ENCODE results near the gene MAPKAP1. TPM values are rescaled to one million over a fixed set of nuclear protein-coding genes. Genes with fewer than 3 reads are reported as not detected.
A peak's percentile ranks its signal among the peaks of the same experiment; 100 is the strongest.

Gene MAPKAP1
- total RNA-seq, 1 experiment from 2014 or later = 55.5 TPM

- intact Hi-C loops (cut with micrococcal nuclease; ENCODE audit: unreplicated experiment) = no loop called here
- Mint-ChIP-seq H3K4me1 (ENCODE audit: low read depth, unreplicated experiment) (peaks cover 20% of the 10 kb centered on the region), H3K27me3 (ENCODE audit: unreplicated experiment) (no peaks in the 10 kb centered on the region), H3K4me3 (ENCODE audit: low read depth, unreplicated experiment) (no peak overlapping the region), H3K36me3 (ENCODE audit: insufficient read depth, unreplicated experiment) (no peaks in the 10 kb centered on the region), H3K9me3 (ENCODE audit: low read depth, unreplicated experiment) (no peaks in the 10 kb centered on the region), H3K27ac (ENCODE audit: unreplicated experiment) (no peak overlapping the region)
- DNase-seq = no peak
- BruUV-seq (replicated peaks) = no TSS peak
- no peak for TF ChIP-seq CTCF (IDR thresholded peaks at IDR 0.05; ENCODE audit: unreplicated experiment)
- CTCF ChIA-PET = no interaction called here
These were observed 27.3 kb downstream of the MAPKAP1 start for GRCh38 chr9:125679597-125680189.

- intact Hi-C loops (cut with micrococcal nuclease; ENCODE audit: unreplicated experiment) = no loop called here
- H3K27ac Mint-ChIP-seq (ENCODE audit: unreplicated experiment) = peak overlapping the region; percentile 17
- CTCF ChIA-PET = interaction anchor here (0.5 kb wide), 1 partner anchor 183 kb away, joined by 3 read pairs; no protein-coding TSS in a partner anchor
These were observed 31.7 kb downstream of the MAPKAP1 start for GRCh38 chr9:125674981-125675973.

GRCh38 chr9:125672876-125673275, 34.1 kb downstream of the MAPKAP1 start:
- no peak overlapping the region for H3K27ac Mint-ChIP-seq (ENCODE audit: unreplicated experiment)
- TF ChIP-seq CTCF (IDR thresholded peaks at IDR 0.05; ENCODE audit: unreplicated experiment) = no peak
- DNase-seq = no peak
- intact Hi-C loops (cut with micrococcal nuclease; ENCODE audit: unreplicated experiment) = no loop called here
- H3K4me1 Mint-ChIP-seq (ENCODE audit: low read depth, unreplicated experiment) = peaks cover 12% of the 10 kb centered on the region
- H3K9me3 Mint-ChIP-seq (ENCODE audit: low read depth, unreplicated experiment) = no peaks in the 10 kb centered on the region
- no peak overlapping the region for H3K4me3 Mint-ChIP-seq (ENCODE audit: low read depth, unreplicated experiment)
- CTCF ChIA-PET = no interaction called here
- H3K36me3 Mint-ChIP-seq (ENCODE audit: insufficient read depth, unreplicated experiment) = no peaks in the 10 kb centered on the region
- no TSS peak for BruUV-seq (replicated peaks)
- no peaks in the 10 kb centered on the region for H3K27me3 Mint-ChIP-seq (ENCODE audit: unreplicated experiment)

More at GRCh38 chr9:125674981-125675973, 31.7 kb downstream of the MAPKAP1 start:
- H3K27me3 Mint-ChIP-seq (ENCODE audit: unreplicated experiment) = no peaks in the 10 kb centered on the region
- no TSS peak for BruUV-seq (replicated peaks)
- TF ChIP-seq CTCF (IDR thresholded peaks at IDR 0.05; ENCODE audit: unreplicated experiment) = no peak
- DNase-seq = no peak
- H3K36me3 Mint-ChIP-seq (ENCODE audit: insufficient read depth, unreplicated experiment) = no peaks in the 10 kb centered on the region
- H3K4me3 Mint-ChIP-seq (ENCODE audit: low read depth, unreplicated experiment) = no peak overlapping the region
- peaks cover 12% of the 10 kb centered on the region for H3K4me1 Mint-ChIP-seq (ENCODE audit: low read depth, unreplicated experiment)
- H3K9me3 Mint-ChIP-seq (ENCODE audit: low read depth, unreplicated experiment) = no peaks in the 10 kb centered on the region

GRCh38 chr9:125663127-125663526, 43.9 kb downstream of the MAPKAP1 start:
- peak overlapping the region; percentile 73 for H3K27ac Mint-ChIP-seq (ENCODE audit: unreplicated experiment)
- BruUV-seq (replicated peaks) = no TSS peak
- H3K9me3 Mint-ChIP-seq (ENCODE audit: low read depth, unreplicated experiment) = no peaks in the 10 kb centered on the region
- peaks cover 12% of the 10 kb centered on the region for H3K4me1 Mint-ChIP-seq (ENCODE audit: low read depth, unreplicated experiment)
- H3K27me3 Mint-ChIP-seq (ENCODE audit: unreplicated experiment) = no peaks in the 10 kb centered on the region
- no peak overlapping the region for H3K4me3 Mint-ChIP-seq (ENCODE audit: low read depth, unreplicated experiment)
- peak; percentile 7 for DNase-seq
- no peaks in the 10 kb centered on the region for H3K36me3 Mint-ChIP-seq (ENCODE audit: insufficient read depth, unreplicated experiment)
- TF ChIP-seq CTCF (IDR thresholded peaks at IDR 0.05; ENCODE audit: unreplicated experiment) = no peak
- intact Hi-C loops (cut with micrococcal nuclease; ENCODE audit: unreplicated experiment) = no loop called here
- CTCF ChIA-PET = no interaction called here

All from Calu3 (cell line).